SK-N-SH (cell line): Measurements from ENCODE around the gene TACO1. TPM values are rescaled to one million over a fixed set of nuclear protein-coding genes. Genes with fewer than 3 reads are reported as not detected.

Experiments used
- CTCF ChIA-PET: fragments of 300-600, 350-600 bp; formaldehyde crosslinking; extraction: SDS; loops from one replicate; lab custom pipeline; 2021; lab: Yijun Ruan, JAX
- POLR2A ChIA-PET: fragments of 350-600 bp; sonication (Branson Sonifier 250); formaldehyde crosslinking; extraction: SDS; loops from one replicate; lab custom pipeline; 2020; ENCODE audit warnings: antibody characterized with exemption, inconsistent platforms; lab: Yijun Ruan, JAX
- DNase-seq: peaks from one replicate; pipeline ENCODE4 v3.0.0; 2012
- H2AFZ ChIP-seq: fragments of 200-600 bp; sonication (generic); 2 replicates; pipeline ENCODE4 v1.8.1; 2016; ENCODE audit warnings: antibody characterized with exemption, mild to moderate bottlenecking, low read depth
- H3F3A ChIP-seq: fragments of 200-600 bp; sonication (generic); replicated peaks from 2 replicates; pipeline ENCODE3; 2016; ENCODE audit warnings: antibody characterized with exemption, mild to moderate bottlenecking; ENCODE audit not compliant: insufficient read depth
- H3K27ac ChIP-seq, 2 experiments: fragments of 200-500 bp in 1 of 2; fragments of 200-600 bp in 1 of 2; sonication (Bioruptor generic) in 1 of 2; sonication (generic), shearing (Covaris generic) in 1 of 2; 2 replicates each; pipeline versions ENCODE4 v1.5.1 to v1.6.1; 2014 to 2016; ENCODE audit warnings: low read depth in 2 of 2, inconsistent platforms in 1 of 2, low read length in 1 of 2, mild to moderate bottlenecking in 1 of 2, mixed read lengths in 1 of 2
- H3K27me3 ChIP-seq: fragments of 200-600 bp; sonication (generic), shearing (Covaris generic); 2 replicates; pipeline ENCODE4 v1.6.1; 2016; ENCODE audit warnings: mixed run types; ENCODE audit not compliant: insufficient read depth
- H3K36me3 ChIP-seq, 2 experiments: fragments of 200-500 bp in 1 of 2; fragments of 200-600 bp in 1 of 2; sonication (Bioruptor generic) in 1 of 2; sonication (generic) in 1 of 2; replicated peaks in 1 of 2; 2 replicates each; pipeline versions ENCODE3 to v1.5.1; 2014 to 2016; ENCODE audit warnings: low read length in 1 of 2, mild to moderate bottlenecking in 1 of 2; ENCODE audit not compliant: insufficient read depth in 2 of 2, control insufficient read depth in 1 of 2
- H3K4me1 ChIP-seq, 2 experiments: fragments of 200-500 bp in 1 of 2; fragments of 200-600 bp in 1 of 2; sonication (Bioruptor generic) in 1 of 2; sonication (generic), shearing (Covaris generic) in 1 of 2; 2 replicates each; pipeline versions ENCODE4 v1.5.1 to v1.6.1; 2014 to 2016; ENCODE audit warnings: low read depth in 1 of 2, low read length in 1 of 2, mixed run types in 1 of 2; ENCODE audit not compliant: insufficient read depth in 2 of 2, control insufficient read depth in 1 of 2
- H3K4me2 ChIP-seq: fragments of 200-600 bp; sonication (generic), shearing (Covaris generic); 2 replicates; pipeline ENCODE4 v1.6.1; 2017; ENCODE audit warnings: mixed run types
- H3K4me3 ChIP-seq, 2 experiments: fragments of 200-500 bp in 1 of 2; fragments of 200-600 bp in 1 of 2; sonication (Bioruptor generic) in 1 of 2; sonication (generic), shearing (Covaris generic) in 1 of 2; 2 replicates each; pipeline versions ENCODE4 v1.5.1 to v1.8.1; 2014 to 2016; ENCODE audit warnings: low read depth in 2 of 2, inconsistent platforms in 1 of 2, low read length in 1 of 2, mild to moderate bottlenecking in 1 of 2, mixed read lengths in 1 of 2, moderate library complexity in 1 of 2
- H3K79me2 ChIP-seq: fragments of 200-600 bp; sonication (generic); 2 replicates; pipeline ENCODE4 v1.8.1; 2017; ENCODE audit warnings: mild to moderate bottlenecking; ENCODE audit not compliant: insufficient read depth
- H3K9ac ChIP-seq: fragments of 200-600 bp; sonication (generic); 2 replicates; pipeline ENCODE4 v1.6.1; 2017; ENCODE audit warnings: mixed run types
- H3K9me2 ChIP-seq: fragments of 200-600 bp; sonication (generic); 2 replicates; pipeline ENCODE4 v1.6.1; 2017; ENCODE audit warnings: mixed run types
- H3K9me3 ChIP-seq: fragments of 200-600 bp; sonication (generic); 2 replicates; pipeline ENCODE4 v1.6.1; 2017; ENCODE audit warnings: mixed run types, mild to moderate bottlenecking, moderate library complexity
- H4K20me1 ChIP-seq: fragments of 200-600 bp; sonication (generic); 2 replicates; pipeline ENCODE4 v1.6.1; 2017; ENCODE audit warnings: mild to moderate bottlenecking, mixed run types; ENCODE audit not compliant: insufficient read depth
- ELF1 ChIP-seq: IDR thresholded peaks from 2 replicates; pipeline ENCODE4 v1.4.0; 2012
- MXI1 ChIP-seq: IDR thresholded peaks from 2 replicates; pipeline ENCODE4 v1.6.1; 2012; ENCODE audit warnings: mild to moderate bottlenecking, low read depth, low read length, improper control_type of control experiment
- NRF1 ChIP-seq: IDR thresholded peaks from 2 replicates; pipeline ENCODE4 v1.6.1; 2012; ENCODE audit warnings: low read depth, mild to moderate bottlenecking, low read length
- PBX3 ChIP-seq: IDR thresholded peaks from 2 replicates; pipeline ENCODE4; 2012
- RAD21 ChIP-seq: IDR thresholded peaks from 2 replicates; pipeline ENCODE4 v1.6.1; 2012; ENCODE audit warnings: mild to moderate bottlenecking, low read length
- SIN3A ChIP-seq: IDR thresholded peaks from 2 replicates; pipeline ENCODE4 v1.6.1; 2012; ENCODE audit warnings: low read depth, mild to moderate bottlenecking, low read length, moderate library complexity, borderline replicate concordance
- SMC3 ChIP-seq: IDR thresholded peaks from 2 replicates; pipeline ENCODE4 v1.6.1; 2012; ENCODE audit warnings: low read depth, low read length, improper control_type of control experiment
- USF2 ChIP-seq: fragments of 150-350 bp; IDR thresholded peaks from 2 replicates; pipeline ENCODE4 v1.6.1; 2017; ENCODE audit warnings: antibody characterized with exemption, low read length, low read depth, borderline replicate concordance
- WGBS: methylation state at CpG from one replicate; pipeline ENCODE4 v1.1.6; 2017; ENCODE audit warnings: low lambda C conversion rate; 5-methylcytosine and 5-hydroxymethylcytosine counted together
- polyA plus RNA-seq, 3 experiments: library from polyadenylated mRNA; depleted of rRNA; stranded (reverse); fragments of >200 nt; gene quantifications; 2 replicates each; pipeline ENCODE4 v1.2.3, GENCODE V29; 2012
- TF ChIP-seq, protein P1 (sequence below): IDR thresholded peaks from 2 replicates; pipeline ENCODE4 v1.4.0; 2012; ENCODE audit warnings: low read depth

Gene TACO1
- polyA plus RNA-seq, 1 of the 3 experiments (the other 2 are of a cell fraction) = 37.9 TPM

DNA sequence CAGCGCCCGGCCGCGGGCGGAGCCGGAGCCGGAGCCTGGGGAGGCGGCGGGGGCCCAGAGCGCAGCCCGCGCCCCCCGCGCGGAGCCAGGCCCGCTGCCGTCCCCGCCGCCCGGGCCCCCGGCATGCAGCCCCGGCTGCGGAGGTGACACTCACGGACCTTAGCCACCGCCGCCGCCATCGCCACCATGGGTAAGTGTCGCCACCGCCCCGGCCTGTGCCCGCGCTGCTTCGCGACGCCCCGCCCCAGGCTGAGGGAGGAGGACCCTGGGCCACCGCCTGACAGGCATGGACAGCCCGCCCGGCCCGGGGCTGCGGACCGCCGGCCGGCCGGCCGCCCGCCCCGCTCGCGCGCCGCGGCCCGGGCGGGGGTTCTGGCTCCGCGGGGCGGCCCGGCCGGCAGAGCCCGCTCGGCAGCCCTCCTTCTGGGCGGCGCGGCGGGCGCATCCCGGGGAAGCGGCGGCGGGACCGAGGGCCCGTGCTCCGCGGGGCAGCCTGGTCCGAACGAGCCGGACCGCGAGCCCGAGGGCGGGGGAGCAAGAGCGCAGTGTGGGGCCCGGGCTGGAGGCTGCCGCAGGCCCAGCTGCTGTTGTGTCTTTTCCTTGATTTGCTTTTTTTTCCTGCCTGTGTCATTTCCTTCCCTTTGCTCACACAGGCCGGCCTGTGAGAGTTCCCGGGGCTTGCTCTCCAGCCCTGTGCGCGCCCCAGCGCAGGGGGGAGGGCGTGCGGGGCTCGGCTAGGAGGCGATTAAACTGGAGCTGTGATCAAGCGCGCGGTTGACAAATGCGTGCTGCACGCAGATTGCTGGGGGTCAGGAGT, 22.1 kb downstream of the TACO1 start:
- Histone ChIP-seq H3K4me1 (peaks cover 15 to 16% of the 10 kb centered on the region in 2 experiments; a peak in 2 of 4 replicates), H3K79me2 (peaks cover 49% of the 10 kb centered on the region), H3K4me2 (peak overlapping the region; percentile 97)
- peak; percentile 37 for TF ChIP-seq NRF1
- TF ChIP-seq, protein P1, sequence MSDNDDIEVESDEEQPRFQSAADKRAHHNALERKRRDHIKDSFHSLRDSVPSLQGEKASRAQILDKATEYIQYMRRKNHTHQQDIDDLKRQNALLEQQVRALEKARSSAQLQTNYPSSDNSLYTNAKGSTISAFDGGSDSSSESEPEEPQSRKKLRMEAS = peak; percentile 58
- TF ChIP-seq USF2 = no peak
- TF ChIP-seq SIN3A = peak; percentile 94
- TF ChIP-seq MXI1 = peak; percentile 85
- TF ChIP-seq SMC3 = no peak
- peak; percentile 34 for TF ChIP-seq RAD21
- TF ChIP-seq, all 33 proteins: peak for 5
- peaks cover 39% of the 10 kb centered on the region for H4K20me1 ChIP-seq
- ChIA-PET CTCF (interaction anchor here (0.7 to 29.2 kb wide), 13 partner anchors 11 to 209 kb away, joined by 3 to 827 read pairs (median 4); partner anchors contain the start of gene LIMD2), POLR2A (interaction anchor here (0.6 to 2.2 kb wide), 17 partner anchors 10 to 193 kb away, joined by 3 to 16 read pairs (median 6); partner anchors contain the start of genes CCDC47, CYB561, DDX42 and LIMD2)
- no peaks in the 10 kb centered on the region for H3K9me3 ChIP-seq
- 2% methylated on average over 55 of the region's 100 CpGs for WGBS
- peak; percentile 94 for DNase-seq
- peak overlapping the region; percentile 42 to 70; a peak in 3 of 4 replicates for H3K27ac ChIP-seq
- no peaks in the 10 kb centered on the region for H3K9me2 ChIP-seq
- H3K27me3 ChIP-seq = no peaks in the 10 kb centered on the region
- H3K4me3 ChIP-seq = peak overlapping the region; percentile 79 to 87
- no peak overlapping the region; the same call in 1 of the 2 replicates for H2AFZ ChIP-seq
- H3F3A ChIP-seq = peaks cover 3% of the 10 kb centered on the region
- no peaks in the 10 kb centered on the region for H3K36me3 ChIP-seq
- H3K9ac ChIP-seq = peak overlapping the region; percentile 72

DNA sequence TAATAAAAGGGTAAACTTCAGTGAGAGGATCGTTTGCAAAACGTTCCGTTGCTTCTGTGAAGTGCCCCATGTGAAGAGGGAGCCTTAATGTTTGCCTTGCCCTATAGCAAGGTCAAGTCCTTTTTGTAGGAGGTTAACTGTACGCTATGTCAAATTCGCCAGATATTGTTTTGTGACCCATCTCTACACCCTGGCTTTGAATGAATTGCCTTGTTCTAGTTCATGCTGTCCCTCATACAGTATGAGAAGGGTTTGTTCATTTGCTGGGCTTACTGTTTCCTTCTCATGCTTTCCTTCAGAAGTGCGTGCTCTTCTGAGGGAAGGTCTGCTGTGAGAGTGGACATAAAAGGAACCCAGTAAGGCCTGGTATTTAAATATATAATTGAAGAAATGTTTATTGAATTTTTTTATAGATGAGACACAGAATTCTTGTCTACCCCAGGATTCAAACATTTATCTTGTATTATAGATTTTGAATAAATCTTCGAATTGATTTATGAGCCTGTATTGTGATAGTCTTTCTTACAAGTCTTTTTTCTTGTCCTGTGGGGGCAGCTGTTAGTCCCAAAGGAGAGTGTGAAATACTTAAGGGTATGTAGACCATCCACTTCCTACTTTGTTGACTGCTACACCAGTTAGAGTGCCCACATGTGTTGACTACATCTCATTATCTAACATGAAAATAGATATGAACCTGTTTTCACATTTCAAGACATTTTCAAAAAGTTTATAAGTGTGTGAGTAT, 23.3 kb downstream of the TACO1 start:
- POLR2A ChIA-PET = interaction anchor here (0.6 to 1.9 kb wide), 2 partner anchors 45 to 51 kb away, joined by 4 to 10 read pairs; no protein-coding TSS in a partner anchor
- H3K27me3 ChIP-seq = no peaks in the 10 kb centered on the region
- CTCF ChIA-PET = interaction anchor here (0.7 to 29.2 kb wide), 8 partner anchors 12 to 190 kb away, joined by 3 to 827 read pairs (median 3); no protein-coding TSS in a partner anchor

More for the DNA sequence above, 23.3 kb downstream of the TACO1 start:
- H3K27ac ChIP-seq = peak overlapping the region in 1 of 2 experiments; percentile 70; a peak in 1 of 4 replicates
- H4K20me1 ChIP-seq = peaks cover 39% of the 10 kb centered on the region
- H3K9me3 ChIP-seq = no peaks in the 10 kb centered on the region
- peaks cover 15 to 16% of the 10 kb centered on the region in 2 experiments; a peak in 2 of 4 replicates for H3K4me1 ChIP-seq
- no peak for TF ChIP-seq USF2
- no peak for TF ChIP-seq ELF1
- TF ChIP-seq PBX3 = no peak
- H3K4me2 ChIP-seq = peak overlapping the region; percentile 97
- H3K36me3 ChIP-seq = peaks cover 0 to 7% of the 10 kb centered on the region in 2 experiments
- H3K9me2 ChIP-seq = no peaks in the 10 kb centered on the region
- 57% methylated on average over 7 of the region's 7 CpGs for WGBS
- H3K9ac ChIP-seq = peak overlapping the region; percentile 72
- peak overlapping the region; percentile 79 to 87 for H3K4me3 ChIP-seq
- no peaks in the 10 kb centered on the region for H3F3A ChIP-seq
- peaks cover 60% of the 10 kb centered on the region for H3K79me2 ChIP-seq
- H2AFZ ChIP-seq = no peak overlapping the region
- DNase-seq = no peak
